ENCODE results near the gene RAPGEF5.

GRCh38 chr7:22083704-22084240 lies 273.2 kb downstream of the RAPGEF5 start:
- TF ChIP-seq CTCF (conservative IDR thresholded peaks at IDR 0.05) (no peak), ZFX (IDR thresholded peaks at IDR 0.05) (no peak)

Measured in C4-2B (cell line).